HG02798 (cell line): ENCODE results near the gene SP4.
"Not testable (repeated sequence)": the region's sequence is repeated elsewhere in the genome, so short reads cannot be mapped to it uniquely, and the experiment has no call there.

Source experiments
- ATAC-seq: cut with Tn5 transposase; IDR thresholded peaks from one replicate; pipeline ENCODE4 v1.9.1; 2021; ENCODE audit warnings: mild to moderate bottlenecking; ENCODE audit not compliant: unreplicated experiment, poor library complexity

SP4 gene

DNA sequence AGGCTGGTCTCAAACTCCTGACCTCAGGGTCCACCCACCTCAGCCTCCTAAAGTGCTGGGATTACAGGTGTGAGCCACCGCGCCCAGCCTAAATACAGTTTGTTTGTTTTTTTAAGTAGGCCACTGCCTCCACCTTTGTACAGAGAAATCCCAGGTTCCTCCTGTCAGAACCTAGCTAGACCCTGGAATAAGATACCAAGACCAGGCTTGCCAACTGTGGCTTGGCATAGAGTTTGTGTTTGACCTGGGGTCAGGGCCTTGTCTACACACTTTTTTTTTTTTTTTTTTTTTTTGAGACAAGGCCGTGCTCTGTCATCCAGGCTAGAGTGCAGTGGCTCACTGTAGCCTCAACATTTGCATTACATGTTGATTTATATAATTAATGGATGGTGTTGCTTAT, 80.7 kb downstream of the SP4 start:
- no peak for ATAC-seq

DNA sequence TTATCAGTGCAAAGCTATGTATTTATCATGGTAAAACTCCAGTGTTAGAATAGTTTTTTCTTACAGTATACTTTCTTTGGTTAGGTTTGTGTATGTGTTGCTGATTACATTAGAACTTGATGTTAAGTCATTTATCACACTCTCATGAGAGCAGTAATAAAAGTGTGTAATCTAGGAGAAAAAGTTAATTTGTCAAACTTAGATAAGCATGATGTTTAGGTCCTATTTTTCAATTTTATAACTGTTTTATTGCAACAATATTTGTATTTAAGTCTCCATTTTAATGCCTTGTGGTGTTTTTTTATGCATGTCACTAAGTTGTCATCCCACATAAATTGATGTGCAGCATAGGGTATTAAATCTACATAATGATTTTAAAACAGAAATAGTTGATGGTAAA, 86.2 kb downstream of the SP4 start:
- no peak for ATAC-seq

DNA sequence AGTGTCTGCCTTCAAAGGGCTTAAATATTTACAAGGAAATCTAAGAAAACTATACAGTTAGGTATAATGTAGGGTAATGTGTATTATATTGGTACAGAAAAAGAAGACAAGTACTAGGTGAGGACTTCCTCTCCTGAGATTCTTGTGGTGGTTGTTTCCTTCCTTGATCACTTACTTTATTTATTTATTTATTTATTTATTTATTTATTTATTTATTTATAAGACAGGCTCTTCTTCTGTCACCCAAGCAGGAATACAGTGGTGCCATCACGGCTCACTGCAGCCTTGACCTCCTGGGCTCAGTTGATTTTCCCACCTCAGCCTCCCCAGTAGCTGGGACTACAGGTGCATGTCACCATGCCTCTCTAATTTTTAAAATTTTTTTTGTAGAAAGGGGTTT, 96.8 kb downstream of the SP4 start:
- ATAC-seq: no peak

DNA sequence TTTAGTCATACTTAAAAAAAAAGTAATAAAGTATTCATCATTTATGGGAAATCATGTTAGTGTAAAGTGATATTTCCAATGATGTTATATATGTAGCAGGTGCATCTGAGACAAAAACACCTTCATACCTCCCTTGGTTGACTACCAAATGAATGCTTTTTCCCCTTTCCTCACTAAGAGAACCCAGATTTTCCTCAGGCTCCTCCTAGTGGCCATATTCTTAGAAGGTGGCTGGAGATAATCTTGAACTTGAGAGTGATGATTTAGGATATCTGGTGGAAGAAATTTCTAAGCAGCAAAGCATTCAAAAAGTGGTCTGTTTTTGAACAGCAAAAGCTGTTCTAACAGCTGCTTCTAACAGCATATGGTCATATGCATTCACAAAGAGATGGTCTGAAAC, 98.1 kb downstream of the SP4 start:
- no peak for ATAC-seq

DNA sequence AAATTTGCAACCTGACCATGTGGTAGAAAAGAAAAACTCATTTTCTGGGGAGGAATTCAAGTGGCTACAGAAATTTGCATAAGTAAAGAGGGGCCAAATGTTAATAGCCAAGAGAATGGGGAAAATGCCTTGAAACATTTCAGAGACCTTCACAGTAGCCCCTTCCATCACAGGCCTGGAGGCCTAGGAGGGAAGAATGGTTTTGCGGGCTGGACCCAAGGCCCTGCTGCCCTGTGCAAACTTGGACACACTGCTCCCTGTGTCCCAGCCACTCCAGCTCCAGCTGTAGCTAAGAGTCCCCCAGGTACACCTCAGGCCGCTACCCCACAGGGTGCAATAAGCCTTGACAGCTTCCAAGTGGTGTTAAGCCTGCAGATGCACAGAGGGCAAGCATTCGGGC, 98.6 kb downstream of the SP4 start:
- ATAC-seq: no peak

DNA sequence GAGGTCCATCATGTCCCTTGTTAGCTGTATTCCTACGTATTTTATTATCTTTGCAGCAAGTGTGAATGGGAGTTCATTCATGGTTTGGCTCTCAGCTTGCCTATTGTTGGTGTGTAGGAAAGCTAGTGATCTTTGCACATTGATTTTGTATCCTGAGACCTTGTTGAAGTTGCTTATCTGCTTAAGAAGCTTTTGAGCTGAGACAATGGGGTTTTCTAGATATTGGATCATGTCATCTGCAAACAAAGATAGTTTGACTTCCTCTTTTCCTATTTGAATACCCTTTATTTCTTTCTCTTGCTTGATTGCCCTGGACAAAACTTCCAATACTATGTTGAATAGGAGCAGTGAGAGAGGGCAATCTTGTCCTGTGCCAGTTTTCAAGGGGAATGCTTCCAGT, 104.6 kb downstream of the SP4 start:
- not testable (repeated sequence) for ATAC-seq

DNA sequence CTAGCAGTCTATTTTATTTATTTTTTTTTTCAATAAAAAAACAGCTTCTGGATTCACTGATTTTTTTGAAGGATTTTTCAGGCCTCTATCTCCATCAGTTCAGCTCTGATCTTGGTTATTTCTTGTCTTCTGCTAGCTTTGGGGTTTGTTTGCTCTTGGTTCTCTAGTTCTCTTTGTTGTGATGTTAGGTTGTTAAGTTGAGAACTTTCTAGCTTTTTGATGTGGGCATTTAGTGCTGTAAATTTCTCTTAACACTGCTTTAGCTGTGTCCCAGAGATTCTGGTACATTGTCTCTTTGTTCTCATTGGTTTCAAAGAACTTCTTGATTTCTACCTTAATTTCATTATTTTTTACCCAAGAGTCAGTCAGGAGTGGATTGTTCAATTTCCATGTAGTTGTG, 105.8 kb downstream of the SP4 start:
- ATAC-seq: not testable (repeated sequence)

DNA sequence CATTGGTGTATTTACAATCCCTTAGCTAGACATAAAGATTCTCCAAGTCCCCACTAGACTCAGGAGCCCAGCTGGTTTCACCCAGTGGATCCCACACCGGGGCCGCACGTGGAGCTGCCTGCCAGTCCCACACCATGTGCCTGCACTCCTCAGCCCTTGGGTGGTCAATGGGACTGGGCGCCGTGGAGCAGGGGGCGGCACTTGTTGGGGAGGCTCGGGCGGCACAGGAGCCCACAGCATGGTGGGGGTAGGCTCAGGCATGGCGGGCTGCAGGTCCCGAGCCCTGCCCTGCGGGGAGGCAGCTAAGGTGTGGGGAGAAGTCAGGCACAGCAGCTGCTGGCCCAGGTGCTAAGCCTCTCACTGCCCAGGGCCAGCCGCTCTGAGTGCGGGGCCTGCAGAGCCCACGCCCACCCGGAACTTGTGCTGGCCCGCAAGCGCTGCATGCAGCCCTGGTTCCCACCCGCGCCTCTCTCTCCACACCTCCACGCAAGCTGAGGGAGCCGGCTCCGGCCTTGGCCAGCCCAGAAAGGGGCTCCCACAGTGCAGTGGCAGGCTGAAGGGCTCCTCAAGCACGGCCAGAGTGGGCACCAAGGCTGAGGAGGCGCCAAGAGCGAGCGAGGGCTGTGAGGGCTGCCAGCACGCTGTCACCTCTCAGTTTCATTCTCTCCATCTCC, 108.7 kb downstream of the SP4 start:
- ATAC-seq: not testable (repeated sequence)

DNA sequence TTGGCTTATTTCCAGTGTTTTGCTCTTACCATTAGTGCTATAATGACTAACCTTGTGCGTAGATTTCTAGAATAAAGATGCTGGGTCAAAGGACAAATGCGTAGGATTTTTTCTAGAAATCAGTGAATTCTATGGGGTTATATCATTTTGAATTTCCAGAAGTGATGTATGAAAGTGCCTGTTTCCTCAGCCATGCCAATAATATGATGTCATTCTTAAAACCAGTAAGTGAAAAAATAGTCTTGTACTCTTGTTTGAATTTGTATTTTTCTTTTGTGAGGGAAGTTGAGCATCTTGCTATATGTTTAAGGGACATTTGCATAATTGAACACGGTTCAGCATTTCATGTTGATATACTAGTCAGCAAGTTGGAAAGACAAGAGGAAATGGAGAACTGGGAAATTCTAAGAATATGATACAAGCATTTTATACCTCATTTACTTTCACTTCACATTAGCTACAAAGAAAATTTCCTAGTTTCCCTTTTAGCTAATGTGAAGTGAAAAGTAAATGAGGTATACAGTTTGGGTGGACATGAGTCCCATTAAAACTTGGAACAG, 111.1 kb downstream of the SP4 start:
- ATAC-seq: no peak

DNA sequence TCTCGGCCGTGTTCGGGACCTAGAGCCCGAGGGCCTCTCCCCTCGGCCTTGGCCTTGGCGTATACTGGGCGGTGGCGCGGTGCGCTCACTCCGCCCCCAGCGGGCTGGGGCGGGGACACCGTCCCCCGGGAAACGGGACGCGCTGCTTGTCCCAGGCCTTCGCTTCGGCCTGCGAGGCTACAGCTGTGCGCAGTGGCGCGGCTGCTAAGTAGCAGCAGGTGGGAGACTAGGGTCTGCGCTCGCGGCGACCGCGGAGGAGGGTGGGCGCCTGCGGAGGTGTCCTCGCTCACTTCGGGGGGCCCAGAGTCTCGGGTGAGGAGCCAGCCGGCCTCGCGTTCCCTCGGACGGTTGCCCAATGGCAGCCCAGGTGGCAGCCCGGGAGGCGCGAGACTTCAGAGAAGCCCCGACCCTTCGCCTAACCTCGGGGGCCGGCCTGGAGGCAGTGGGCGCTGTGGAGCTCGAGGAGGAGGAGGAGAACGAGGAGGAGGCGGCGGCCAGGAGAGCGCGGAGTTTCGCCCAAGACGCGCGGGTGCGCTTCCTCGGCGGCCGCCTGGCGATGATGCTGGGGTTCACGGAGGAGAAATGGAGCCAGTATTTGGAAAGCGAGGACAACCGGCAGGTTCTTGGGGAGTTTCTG, 115.1 kb downstream of the SP4 start, which contains the start of gene DNAH11:
DNAH11 (plus strand) TSS at position 149 of the 637 bp plus-strand sequence; CDS start at position 356, 207 bp downstream.
- ATAC-seq: peak; percentile 90

DNA sequence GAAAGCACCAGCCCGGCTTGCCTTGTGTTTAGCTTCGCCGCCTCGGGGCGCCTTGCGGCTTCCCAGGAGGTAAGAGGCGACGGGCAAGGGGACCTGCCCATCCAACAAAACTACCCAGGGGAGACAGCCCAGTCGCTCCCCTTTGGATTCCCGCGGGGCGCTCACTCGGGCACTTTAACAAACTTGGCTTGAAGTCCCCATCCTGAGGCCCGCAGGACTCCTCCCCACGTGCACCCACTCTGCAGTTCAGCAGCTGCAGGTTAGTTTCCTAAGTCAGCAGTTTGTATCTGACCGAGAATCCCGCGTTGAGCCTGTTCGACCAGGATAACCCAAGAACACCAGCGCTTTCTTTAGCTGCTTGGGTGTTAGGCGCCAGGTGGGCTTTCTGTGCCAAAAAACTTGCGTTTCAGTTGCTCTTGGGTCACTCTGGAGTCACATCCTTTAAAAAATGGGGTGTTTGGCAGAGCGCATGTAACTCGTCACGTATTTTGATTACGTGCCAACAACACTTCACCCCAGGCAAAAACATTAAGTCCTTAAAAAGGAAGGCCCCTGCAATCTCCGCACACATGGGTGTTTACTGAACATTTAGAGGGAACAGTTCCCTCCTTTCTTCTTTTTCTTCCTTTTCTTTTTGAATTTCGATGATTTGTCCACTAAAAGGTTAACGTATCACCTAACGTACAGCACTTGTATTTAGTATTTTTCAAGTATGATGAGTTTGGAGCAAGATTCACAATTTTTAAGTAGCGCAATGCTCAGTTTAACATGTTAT, 115.8 kb downstream of the SP4 start:
- ATAC-seq: peak; percentile 28

DNA sequence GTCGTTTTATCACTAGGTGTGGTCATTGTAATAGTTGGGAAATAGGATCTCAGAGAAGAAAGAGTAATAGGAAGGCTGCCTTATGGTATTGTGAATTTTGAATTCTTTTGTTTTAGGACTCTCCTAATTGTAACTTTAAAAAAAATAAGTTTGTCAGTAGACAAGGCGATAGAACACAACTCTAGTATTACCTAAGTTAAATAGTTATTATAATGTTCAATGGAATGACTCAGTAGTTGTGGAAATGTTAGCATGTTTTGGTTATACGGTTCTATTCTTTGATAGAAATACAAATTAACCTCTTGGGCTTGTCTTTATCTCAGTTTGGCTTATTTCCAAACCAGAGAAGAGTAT, 116.4 kb downstream of the SP4 start:
- ATAC-seq: no peak

DNA sequence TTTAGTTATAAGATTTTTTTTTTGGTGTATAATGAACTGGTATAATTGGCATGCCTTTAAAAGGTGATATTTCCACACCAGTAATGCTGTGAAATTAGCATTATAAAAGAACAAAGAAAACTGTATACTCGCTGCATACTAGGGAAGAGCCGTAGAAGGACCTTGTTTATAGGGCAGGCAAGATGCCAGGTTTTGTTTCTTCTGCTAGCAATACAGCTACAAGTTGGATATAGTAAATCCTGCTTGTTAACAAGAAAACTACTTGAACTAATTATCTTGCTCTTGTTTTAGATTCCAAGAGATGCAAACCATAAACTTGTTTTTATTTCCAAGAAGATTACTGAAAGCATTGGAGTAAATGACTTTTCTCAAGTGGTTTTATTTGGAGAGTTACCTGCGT, 116.8 kb downstream of the SP4 start:
- ATAC-seq: no peak

DNA sequence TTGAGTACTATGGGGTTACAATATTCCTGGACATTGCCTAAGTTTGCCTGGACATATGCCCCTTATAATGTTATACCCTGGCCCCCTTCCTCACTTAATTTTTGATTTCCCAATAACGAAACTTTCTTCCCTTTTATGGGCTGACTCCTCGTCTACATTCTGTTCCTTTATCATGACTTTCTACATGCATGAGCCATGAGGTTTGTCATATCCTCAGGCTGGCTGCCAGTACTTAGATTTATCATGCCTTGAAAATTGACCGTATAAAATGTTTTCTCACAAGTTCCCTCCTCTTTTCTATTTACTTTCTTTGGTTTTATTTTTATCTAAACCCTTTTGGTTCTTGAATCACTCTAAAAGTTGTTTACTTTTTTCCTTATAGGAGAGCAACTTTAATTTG, 119.6 kb downstream of the SP4 start:
- ATAC-seq: no peak

DNA sequence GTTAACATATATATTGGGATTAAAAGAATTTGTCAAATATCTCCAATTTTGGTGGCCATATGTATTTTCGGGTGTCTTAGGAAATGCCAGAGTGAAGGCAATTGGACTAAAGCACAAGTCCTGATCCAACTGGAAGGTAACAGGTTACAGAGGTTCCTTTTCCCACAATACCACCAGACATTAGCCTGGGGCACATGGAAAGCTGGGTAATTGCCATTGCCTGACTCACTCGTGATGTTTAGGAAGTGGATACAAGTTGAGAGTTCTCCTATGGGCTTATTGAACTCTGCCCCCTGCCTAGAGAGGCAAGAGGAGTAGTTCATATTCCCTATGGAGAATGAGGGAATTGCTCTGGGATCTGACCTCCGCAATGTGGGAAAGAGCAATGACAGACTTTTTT, 120.6 kb downstream of the SP4 start:
- no peak for ATAC-seq

DNA sequence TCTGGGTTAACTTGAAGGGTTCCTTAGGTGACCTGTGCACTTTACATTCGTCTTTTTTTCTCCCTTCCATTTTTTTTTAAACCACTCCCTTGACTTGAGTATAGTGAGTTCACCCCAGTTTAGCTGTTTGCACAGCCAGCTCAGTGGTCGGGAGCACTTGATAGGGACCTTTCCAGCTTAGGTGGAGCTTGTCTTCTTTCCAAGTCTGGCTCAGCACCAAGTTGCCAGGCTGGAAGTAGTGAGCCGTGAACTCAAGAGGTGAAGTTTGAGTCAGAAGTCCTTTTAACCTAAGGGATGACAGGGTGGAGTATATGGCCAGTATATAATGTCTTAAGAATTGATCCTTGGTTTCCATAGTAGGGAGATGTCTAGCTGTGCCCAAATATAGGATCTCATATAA, 122.2 kb downstream of the SP4 start:
- ATAC-seq: no peak

DNA sequence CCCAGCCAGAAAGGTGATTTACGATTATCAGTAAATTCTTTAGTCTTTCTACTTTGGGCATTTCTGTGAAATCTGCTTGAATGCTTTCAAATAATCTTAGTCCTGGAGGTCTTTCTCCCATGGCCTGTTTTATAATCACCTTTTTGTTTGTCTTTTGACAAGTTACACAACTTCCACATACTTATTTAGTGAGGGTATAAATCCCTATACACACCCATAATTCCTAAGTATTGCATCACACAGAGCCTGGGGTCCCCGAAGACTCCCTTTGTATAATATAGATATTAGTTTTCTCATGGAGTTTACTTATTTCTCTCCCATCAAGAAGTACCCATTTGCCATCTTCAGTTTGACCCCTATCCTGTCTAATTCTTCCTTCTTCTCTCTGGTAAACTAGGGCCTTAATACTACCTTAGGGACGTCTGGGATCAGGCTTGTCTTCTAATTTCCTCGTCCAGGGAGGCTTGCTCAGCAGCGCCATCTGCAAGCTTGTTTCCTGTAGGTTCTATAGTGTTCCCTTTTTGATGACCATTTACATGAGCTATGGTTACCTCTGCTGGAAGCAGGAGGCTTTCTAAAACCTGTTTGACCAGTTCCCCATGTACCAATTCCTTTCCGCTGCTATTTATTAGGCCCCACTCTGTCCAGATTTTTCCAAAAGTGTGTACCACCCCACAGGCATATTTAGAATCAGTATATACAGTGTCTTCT, 123.1 kb downstream of the SP4 start:
- ATAC-seq: no peak

DNA sequence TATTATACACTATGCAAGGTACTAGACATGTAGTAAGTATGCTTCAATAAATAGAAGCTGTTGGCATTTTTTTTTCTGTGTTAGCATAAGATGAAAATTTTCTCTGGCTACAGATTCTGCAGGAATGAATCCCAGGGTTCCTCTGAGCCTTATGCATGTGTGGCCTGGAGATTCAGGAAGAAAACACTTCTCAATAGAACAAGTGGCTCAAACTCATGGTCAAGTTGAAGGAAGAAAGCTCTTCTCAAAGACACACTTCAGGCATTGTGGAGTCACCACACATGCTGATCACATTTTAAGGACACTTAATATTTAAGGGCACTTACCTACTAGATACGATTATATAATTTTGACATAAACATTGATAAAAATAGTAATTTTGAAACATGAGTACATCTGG, 134.5 kb downstream of the SP4 start:
- no peak for ATAC-seq
